ENCODE measurements around the gene CNOT10.
"Not testable (repeated sequence)": the region's sequence is repeated elsewhere in the genome, so short reads cannot be mapped to it uniquely, and the experiment has no call there.

CNOT10 gene

DNA sequence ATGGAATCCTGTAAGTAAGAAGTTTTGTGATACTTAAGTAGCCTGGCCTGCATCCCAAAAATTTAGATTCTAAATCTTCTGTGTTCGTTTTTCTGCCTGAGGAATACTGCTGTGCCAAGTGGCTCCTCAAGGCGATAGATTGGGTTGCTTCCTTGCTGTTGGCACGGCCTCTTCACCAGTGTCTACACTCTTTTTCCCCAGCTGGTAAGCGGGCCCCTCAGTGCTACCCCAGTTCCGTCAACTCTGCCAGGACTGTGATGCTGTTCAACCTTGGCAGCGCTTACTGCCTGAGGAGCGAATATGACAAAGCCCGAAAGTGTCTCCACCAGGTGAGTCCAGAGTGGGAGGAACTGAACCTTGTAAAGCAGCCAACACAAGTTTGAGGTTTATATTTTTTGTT is 79.5 kb downstream of the CNOT10 start:
- no peak for DNase-seq (ENCODE audit: extremely low spot score)
- TF ChIP-seq, protein P1, sequence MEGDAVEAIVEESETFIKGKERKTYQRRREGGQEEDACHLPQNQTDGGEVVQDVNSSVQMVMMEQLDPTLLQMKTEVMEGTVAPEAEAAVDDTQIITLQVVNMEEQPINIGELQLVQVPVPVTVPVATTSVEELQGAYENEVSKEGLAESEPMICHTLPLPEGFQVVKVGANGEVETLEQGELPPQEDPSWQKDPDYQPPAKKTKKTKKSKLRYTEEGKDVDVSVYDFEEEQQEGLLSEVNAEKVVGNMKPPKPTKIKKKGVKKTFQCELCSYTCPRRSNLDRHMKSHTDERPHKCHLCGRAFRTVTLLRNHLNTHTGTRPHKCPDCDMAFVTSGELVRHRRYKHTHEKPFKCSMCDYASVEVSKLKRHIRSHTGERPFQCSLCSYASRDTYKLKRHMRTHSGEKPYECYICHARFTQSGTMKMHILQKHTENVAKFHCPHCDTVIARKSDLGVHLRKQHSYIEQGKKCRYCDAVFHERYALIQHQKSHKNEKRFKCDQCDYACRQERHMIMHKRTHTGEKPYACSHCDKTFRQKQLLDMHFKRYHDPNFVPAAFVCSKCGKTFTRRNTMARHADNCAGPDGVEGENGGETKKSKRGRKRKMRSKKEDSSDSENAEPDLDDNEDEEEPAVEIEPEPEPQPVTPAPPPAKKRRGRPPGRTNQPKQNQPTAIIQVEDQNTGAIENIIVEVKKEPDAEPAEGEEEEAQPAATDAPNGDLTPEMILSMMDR (IDR thresholded peaks at IDR 0.05; ENCODE audit: control extremely low read depth, extremely low read depth, low read depth, missing control alignments), result no peak
- ChIA-PET CTCF (interaction anchor here (1.1 kb wide), 2 partner anchors 17 to 22 kb away, joined by 3 to 4 read pairs; no protein-coding TSS in a partner anchor), POLR2A (no interaction called here)

DNA sequence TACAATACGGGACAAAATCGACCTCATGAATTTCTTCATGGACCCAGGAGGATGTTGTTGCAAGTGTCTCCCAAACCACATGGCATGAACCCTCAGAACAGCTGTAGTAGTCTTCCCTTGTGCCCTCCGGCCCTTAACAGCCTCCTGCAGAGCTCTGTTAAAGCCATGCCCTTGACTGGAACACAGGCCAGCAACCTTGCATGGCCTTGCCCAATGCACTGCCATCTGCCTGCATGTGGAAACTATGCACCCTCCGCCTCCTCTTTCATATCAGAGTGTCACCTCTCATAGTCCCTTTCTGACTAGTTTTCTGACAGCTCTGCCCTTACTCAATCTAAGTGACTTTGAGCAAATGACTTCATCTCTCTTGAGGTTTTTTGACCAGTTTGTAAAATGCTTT is 93.4 kb downstream of the CNOT10 start:
- DNase-seq (ENCODE audit: extremely low spot score), result no peak
- TF ChIP-seq, protein P1 (IDR thresholded peaks at IDR 0.05; ENCODE audit: control extremely low read depth, extremely low read depth, low read depth, missing control alignments), result no peak
- ChIA-PET CTCF (interaction anchor here (1.4 to 1.7 kb wide), 2 partner anchors 9 to 10 kb away, joined by 4 read pairs; no protein-coding TSS in a partner anchor), POLR2A (no interaction called here)

DNA sequence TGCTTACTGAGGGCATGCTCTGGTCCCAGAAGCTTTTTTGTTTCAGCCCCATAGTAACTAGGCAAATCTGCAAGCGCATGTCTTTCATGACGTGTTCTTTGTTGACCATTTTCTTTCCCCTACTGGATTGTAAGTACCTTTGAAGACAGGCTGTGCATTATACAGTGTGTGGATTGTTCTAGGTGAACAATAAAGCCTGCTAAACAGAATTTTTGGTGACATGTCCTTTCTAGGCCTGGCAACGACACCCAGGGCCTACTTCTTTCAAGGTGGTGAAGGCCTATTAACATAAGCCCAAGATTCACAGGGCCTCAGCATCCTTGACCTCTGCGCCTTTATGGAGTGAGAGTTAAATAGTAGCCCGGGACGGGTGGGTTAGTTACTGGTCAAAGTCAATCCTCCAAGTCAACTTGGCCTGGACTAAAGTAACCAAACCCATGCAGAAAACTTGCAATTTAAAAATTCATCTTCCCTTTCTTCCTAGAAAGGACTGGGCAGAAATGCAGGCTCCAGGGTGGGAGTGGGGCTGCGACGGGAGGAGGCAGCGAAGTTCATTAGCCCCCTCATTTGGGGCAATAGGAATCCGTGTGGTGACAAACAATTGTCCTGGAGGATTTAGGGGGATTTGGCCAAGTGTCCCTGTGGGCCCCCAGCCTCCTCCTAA is 95.2 kb downstream of the CNOT10 start:
- DNase-seq (ENCODE audit: extremely low spot score), result no peak
- CTCF ChIA-PET, result interaction anchor here (1.0 to 3.8 kb wide), 12 partner anchors 7 to 470 kb away, joined by 3 to 21 read pairs (median 5); no protein-coding TSS in a partner anchor
- POLR2A ChIA-PET, result no interaction called here
- TF ChIP-seq, protein P1 (IDR thresholded peaks at IDR 0.05; ENCODE audit: control extremely low read depth, extremely low read depth, low read depth, missing control alignments), result no peak

DNA sequence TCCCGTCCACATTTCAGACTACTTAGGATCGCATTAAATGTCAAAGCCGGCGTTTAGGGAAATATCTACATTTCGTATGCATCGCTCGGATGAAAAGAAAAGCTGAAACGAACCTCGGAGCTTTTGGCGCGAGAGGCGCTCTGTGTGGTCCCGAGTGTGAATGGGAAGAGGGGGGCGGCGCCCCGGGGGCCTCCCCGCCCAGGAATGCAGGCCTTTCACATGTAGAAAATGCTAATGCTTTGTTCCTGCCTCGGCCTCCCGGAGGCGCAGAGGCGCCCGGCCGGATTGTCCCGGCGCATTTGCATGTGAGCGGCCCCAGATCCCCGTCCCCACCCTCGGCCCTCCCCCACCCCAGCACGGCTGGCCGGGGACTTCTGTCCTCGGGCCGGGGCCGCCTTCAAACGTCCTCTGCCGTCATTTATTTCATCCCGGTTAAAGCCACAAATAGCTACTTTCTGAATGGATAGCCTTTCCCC is 95.8 kb downstream of the CNOT10 start:
- TF ChIP-seq, protein P1 (IDR thresholded peaks at IDR 0.05; ENCODE audit: control extremely low read depth, extremely low read depth, low read depth, missing control alignments), result no peak
- ChIA-PET POLR2A (no interaction called here), CTCF (interaction anchor here (1.0 to 3.8 kb wide), 15 partner anchors 8 to 470 kb away, joined by 3 to 21 read pairs (median 5); no protein-coding TSS in a partner anchor)
- peak; percentile 55 for DNase-seq (ENCODE audit: extremely low spot score)

DNA sequence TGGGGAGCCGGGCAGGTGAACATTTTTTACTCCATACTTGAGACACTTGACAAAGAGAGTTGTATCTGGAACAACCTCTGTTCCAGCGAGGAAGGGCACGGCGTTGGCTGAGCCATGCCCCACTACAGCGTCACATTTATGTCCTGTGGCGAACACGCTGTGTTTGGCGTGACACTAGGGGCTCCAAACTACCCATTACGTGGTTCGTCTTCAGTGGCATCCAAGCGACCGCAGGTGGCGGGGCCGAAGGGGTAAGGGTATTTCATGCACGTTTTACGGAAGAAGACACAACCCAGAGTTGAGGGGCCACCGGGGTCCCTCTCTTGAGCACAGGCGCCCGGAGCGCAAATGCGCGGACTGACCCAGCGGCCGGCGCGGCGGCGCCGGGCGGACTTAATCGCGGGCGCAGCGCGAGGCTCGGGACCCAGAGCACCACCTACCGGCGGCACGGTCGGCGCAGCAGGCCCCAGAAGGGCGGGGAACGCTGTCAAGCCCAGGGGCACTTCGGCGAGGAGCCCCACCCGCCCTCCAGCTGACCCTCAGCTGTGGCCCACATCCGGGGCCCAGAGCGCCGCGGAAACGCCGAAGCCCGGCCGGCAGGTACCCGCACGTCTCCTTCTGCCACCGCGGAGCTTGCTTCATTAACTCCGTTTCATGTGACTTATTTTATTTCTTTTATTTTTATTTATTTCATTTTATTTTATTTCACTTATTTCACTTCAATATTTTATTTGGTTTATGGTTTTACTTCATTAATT is 96.4 kb downstream of the CNOT10 start:
- CTCF ChIA-PET, result interaction anchor here (0.7 to 3.8 kb wide), 20 partner anchors 8 to 471 kb away, joined by 3 to 21 read pairs (median 4); no protein-coding TSS in a partner anchor
- POLR2A ChIA-PET, result no interaction called here
- TF ChIP-seq, protein P1 (IDR thresholded peaks at IDR 0.05; ENCODE audit: control extremely low read depth, extremely low read depth, low read depth, missing control alignments), result peak; percentile 95
- DNase-seq (ENCODE audit: extremely low spot score), result peak; percentile 89

DNA sequence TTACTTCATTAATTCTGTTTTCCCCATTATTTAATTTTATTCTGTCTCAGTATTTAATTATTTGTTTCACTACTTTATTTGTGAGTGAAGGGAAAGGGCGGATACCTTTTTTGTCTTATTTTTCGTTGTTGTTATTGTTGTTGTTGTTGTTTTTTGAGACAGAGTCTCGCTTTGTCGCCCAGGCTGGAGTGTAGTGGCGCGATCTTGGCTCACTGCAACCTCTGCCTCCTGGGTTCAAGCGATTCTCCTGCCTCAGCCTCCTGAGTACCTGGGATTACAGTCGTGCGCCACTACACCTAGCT is 96.9 kb downstream of the CNOT10 start:
- DNase-seq (ENCODE audit: extremely low spot score); POLR2A ChIA-PET: not testable (repeated sequence)
- CTCF ChIA-PET, result interaction anchor here (0.7 to 3.8 kb wide), 14 partner anchors 9 to 275 kb away, joined by 3 to 21 read pairs (median 4); no protein-coding TSS in a partner anchor

DNA sequence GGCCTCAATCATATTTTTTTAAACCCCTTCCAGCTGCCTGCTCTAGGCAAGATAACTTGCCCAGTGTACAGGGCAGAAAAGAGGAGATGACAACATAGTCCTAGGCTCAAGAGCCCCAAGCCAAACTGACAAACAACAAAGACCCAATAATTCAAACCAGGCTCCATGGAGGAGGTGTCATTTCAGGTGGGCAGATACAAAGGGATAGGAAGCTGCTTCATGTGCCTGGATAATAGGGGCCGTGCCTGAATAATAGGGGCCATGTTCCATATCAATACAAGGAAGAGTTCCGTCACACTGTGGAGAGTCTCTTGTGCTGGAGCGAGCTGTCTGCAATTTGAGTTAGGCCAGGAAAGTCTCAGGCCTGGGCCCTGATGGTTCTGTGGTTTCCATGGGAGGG is 97.4 kb downstream of the CNOT10 start:
- no peak for DNase-seq (ENCODE audit: extremely low spot score)
- ChIA-PET CTCF (interaction anchor here (1.0 to 3.8 kb wide), 11 partner anchors 9 to 272 kb away, joined by 3 to 21 read pairs (median 4); no protein-coding TSS in a partner anchor), POLR2A (no interaction called here)
- TF ChIP-seq, protein P1 (IDR thresholded peaks at IDR 0.05; ENCODE audit: control extremely low read depth, extremely low read depth, low read depth, missing control alignments), result no peak
